ENCODE results near the gene RASGRP2.

- TF ChIP-seq CTCF (IDR thresholded peaks at IDR 0.05) (no peak), POLR2A (IDR thresholded peaks at IDR 0.05) (no peak), POLR2AphosphoS5 (IDR thresholded peaks at IDR 0.05) (no peak)
These were observed 17.7 kb downstream of the RASGRP2 start for GRCh38 chr11:64726211-64726641.
